HepG2 (cell line): ENCODE results near the gene VAC14. TPM values are rescaled to one million over a fixed set of nuclear protein-coding genes. Genes with fewer than 3 reads are reported as not detected.

Experiments
- ATF7 ChIP-seq, 2 experiments: fragments of 450-650 bp in 1 of 2; sonication (generic) in 1 of 2; formaldehyde crosslinking in 1 of 2; IDR thresholded peaks; 2 replicates each; pipeline versions ENCODE4 v1.4.0 to v1.6.1; 2016 to 2020; ENCODE audit warnings: antibody characterized with exemption in 1 of 2, mild to moderate bottlenecking in 1 of 2, missing genetic modification reagents in 1 of 2
- ERF ChIP-seq: IDR thresholded peaks from 2 replicates; pipeline ENCODE4 v1.6.1; 2018; ENCODE audit warnings: missing biosample characterization, missing genetic modification reagents
- FOXP4 ChIP-seq: sonication (generic); formaldehyde crosslinking; IDR thresholded peaks from 2 replicates; pipeline ENCODE4 v1.4.0; 2020; ENCODE audit warnings: missing genetic modification reagents
- GMEB1 ChIP-seq: sonication (generic); formaldehyde crosslinking; IDR thresholded peaks from 2 replicates; pipeline ENCODE4 v1.5.1; 2020; ENCODE audit warnings: missing genetic modification reagents, mild to moderate bottlenecking, borderline replicate concordance
- MLXIP ChIP-seq: sonication (generic); formaldehyde crosslinking; IDR thresholded peaks from 2 replicates; pipeline ENCODE4 v1.9.0; 2021; ENCODE audit warnings: missing genetic modification reagents, borderline replicate concordance
- MXI1 ChIP-seq: IDR thresholded peaks from 3 replicates; pipeline ENCODE4 v1.6.1; 2012; ENCODE audit warnings: low read depth, low read length, inconsistent platforms, borderline replicate concordance
- NFIC ChIP-seq: IDR thresholded peaks from 2 replicates; pipeline ENCODE4 v1.6.1; 2012; ENCODE audit warnings: mild to moderate bottlenecking, low read length, inconsistent platforms
- REPIN1 ChIP-seq: sonication (generic); formaldehyde crosslinking; IDR thresholded peaks from 2 replicates; pipeline ENCODE4 v1.8.0; 2022; ENCODE audit warnings: missing genetic modification reagents, low read depth, mild to moderate bottlenecking, borderline replicate concordance
- SCMH1 ChIP-seq: sonication (generic); formaldehyde crosslinking; IDR thresholded peaks from 2 replicates; pipeline ENCODE4 v1.9.0; 2021; ENCODE audit warnings: missing genetic modification reagents, mild to moderate bottlenecking, borderline replicate concordance
- SSRP1 ChIP-seq: IDR thresholded peaks from 2 replicates; pipeline ENCODE4 v1.6.1; 2016; ENCODE audit warnings: control low read depth
- TP53 ChIP-seq: sonication (generic); formaldehyde crosslinking; conservative IDR thresholded peaks from 2 replicates; pipeline ENCODE4 v1.4.0; 2020; ENCODE audit warnings: missing genetic modification reagents
- ZBTB20 ChIP-seq: sonication (generic); formaldehyde crosslinking; IDR thresholded peaks from 2 replicates; pipeline ENCODE4 v1.8.1; 2023; ENCODE audit warnings: missing genetic modification reagents, low read depth, mild to moderate bottlenecking, borderline replicate concordance
- ZKSCAN5 ChIP-seq: sonication (generic); formaldehyde crosslinking; IDR thresholded peaks from 2 replicates; pipeline ENCODE4 v1.5.1; 2020; ENCODE audit warnings: mild to moderate bottlenecking, missing genetic modification reagents
- ZMYM2 ChIP-seq: sonication (generic); formaldehyde crosslinking; IDR thresholded peaks from 2 replicates; pipeline ENCODE4 v1.8.0; 2022; ENCODE audit warnings: mild to moderate bottlenecking, missing genetic modification reagents
- ZMYM4 ChIP-seq: sonication (generic); formaldehyde crosslinking; IDR thresholded peaks from 2 replicates; pipeline ENCODE4 v1.8.1; 2023; ENCODE audit warnings: mild to moderate bottlenecking, missing genetic modification reagents
- ZNF616 ChIP-seq: sonication (generic); formaldehyde crosslinking; IDR thresholded peaks from 2 replicates; pipeline ENCODE4 v1.5.0; 2020; ENCODE audit warnings: low read depth, mild to moderate bottlenecking, missing genetic modification reagents
- polyA plus RNA-seq, 8 experiments: library from polyadenylated mRNA; depleted of rRNA in 3 of 8; stranded (reverse) in 7 of 8; unstranded in 1 of 8; fragments of >200 nt; fragmentation: Illumina TruSeq in 4 of 8; extraction: Trizol in 4 of 8; gene quantifications; 2 replicates each; pipeline versions ENCODE4 v1.2.1 to v1.2.3, GENCODE V29; 2011 to 2016; ENCODE audit warnings: low read depth in 4 of 8, missing spikeins in 1 of 8, mixed read lengths in 1 of 8; ENCODE audit not compliant: insufficient read depth in 1 of 8
- total RNA-seq, 5 experiments: library from RNA; depleted of rRNA; stranded (reverse); fragments of >200 nt; fragmentation: Illumina TruSeq; extraction: Trizol; gene quantifications; 2 replicates each; pipeline ENCODE4 v1.2.3, GENCODE V29; 2016; ENCODE audit warnings: low read depth in 1 of 5
- TF ChIP-seq, protein P1 (sequence below): sonication (generic); formaldehyde crosslinking; IDR thresholded peaks from 2 replicates; pipeline ENCODE4 v1.4.0; 2020; ENCODE audit warnings: mild to moderate bottlenecking, missing genetic modification reagents
- TF ChIP-seq, protein P2 (sequence below): sonication (generic); formaldehyde crosslinking; IDR thresholded peaks from 2 replicates; pipeline ENCODE4 v1.9.0; 2022; ENCODE audit warnings: missing genetic modification reagents, mild to moderate bottlenecking, borderline replicate concordance

VAC14 gene
- total and polyA plus RNA-seq, 2 of the 13 experiments (the other 11 are each of a cell fraction or from before 2014, with no cell fraction given): 23.5 to 24.6 TPM

DNA sequence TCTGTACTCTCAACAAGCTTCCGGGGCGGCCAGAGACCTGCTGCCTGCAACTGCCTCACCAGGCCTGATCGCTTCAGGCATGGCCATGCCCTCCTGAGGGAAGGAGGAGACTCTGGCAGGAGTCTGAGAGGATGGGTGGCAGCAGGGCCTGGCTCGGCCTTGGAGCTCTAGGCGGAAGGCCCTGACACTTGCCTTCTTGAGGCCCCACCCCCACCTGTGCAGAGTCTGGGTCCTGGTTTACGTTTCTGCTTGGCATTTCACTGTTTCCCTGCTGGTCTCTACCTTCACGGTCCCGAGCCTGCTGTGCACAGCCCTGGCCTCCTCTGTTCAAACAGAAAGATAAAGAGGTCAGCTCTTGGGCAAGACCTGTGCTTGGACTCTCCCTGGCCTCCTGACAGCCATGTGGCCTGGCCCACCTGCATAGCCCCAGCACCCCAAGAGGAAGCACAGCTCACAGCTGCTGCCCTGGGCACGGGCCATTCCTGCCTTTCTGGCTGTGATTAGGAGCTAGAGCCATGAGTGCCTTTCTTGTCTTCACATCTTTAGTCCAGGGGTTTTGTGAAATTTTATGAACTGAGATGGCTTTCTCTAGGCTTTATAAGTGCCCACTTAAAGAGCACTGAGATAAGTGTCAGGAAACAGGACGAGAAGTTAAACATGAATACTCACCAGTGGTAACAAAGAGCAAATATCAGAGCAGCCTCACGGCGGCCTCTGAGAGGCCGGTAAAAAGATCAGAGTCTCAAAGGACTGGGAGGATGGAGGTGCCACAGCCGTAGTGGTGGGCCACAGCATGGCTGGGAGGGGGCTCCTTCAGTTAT lies 89.5 kb downstream of the VAC14 start (continued):
- TF ChIP-seq REPIN1 (CRISPR knock-in tag) (peak; percentile 84), GMEB1 (CRISPR knock-in tag) (no peak), TP53 (peak; percentile 40; the same call in 1 of the 2 replicates), ERF (CRISPR knock-in tag) (peak; percentile 84), ZBTB20 (CRISPR knock-in tag) (no peak), ATF7 (IDR thresholded peaks at IDR 0.05) (no peak), ATF7 (CRISPR knock-in tag; IDR thresholded peaks at IDR 0.05) (peak; percentile 69; the same call in 1 of the 2 replicates), ZMYM4 (CRISPR knock-in tag) (peak; percentile 83), MXI1 (peak; percentile 79; the same call in 1 of the 3 replicates), NFIC (no peak), ZNF616 (peak; percentile 85), ZMYM2 (peak; percentile 19; the same call in 1 of the 2 replicates), SSRP1 (CRISPR knock-in tag) (peak; percentile 93), ZKSCAN5 (CRISPR knock-in tag) (no peak), FOXP4 (peak; percentile 78), MLXIP (peak; percentile 49), SCMH1 (no peak)
- TF ChIP-seq, protein P1, sequence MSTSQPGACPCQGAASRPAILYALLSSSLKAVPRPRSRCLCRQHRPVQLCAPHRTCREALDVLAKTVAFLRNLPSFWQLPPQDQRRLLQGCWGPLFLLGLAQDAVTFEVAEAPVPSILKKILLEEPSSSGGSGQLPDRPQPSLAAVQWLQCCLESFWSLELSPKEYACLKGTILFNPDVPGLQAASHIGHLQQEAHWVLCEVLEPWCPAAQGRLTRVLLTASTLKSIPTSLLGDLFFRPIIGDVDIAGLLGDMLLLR (CRISPR knock-in tag): peak; percentile 50; the same call in 1 of the 2 replicates
- TF ChIP-seq, protein P2, sequence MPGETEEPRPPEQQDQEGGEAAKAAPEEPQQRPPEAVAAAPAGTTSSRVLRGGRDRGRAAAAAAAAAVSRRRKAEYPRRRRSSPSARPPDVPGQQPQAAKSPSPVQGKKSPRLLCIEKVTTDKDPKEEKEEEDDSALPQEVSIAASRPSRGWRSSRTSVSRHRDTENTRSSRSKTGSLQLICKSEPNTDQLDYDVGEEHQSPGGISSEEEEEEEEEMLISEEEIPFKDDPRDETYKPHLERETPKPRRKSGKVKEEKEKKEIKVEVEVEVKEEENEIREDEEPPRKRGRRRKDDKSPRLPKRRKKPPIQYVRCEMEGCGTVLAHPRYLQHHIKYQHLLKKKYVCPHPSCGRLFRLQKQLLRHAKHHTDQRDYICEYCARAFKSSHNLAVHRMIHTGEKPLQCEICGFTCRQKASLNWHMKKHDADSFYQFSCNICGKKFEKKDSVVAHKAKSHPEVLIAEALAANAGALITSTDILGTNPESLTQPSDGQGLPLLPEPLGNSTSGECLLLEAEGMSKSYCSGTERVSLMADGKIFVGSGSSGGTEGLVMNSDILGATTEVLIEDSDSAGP (CRISPR knock-in tag): peak; percentile 86
